T-helper 2 cell (primary cell): ENCODE data around the gene PARD3.
"Not testable (repeated sequence)": the region's sequence is repeated elsewhere in the genome, so short reads cannot be mapped to it uniquely, and the experiment has no call there.

Source experiments
- DNase-seq, 5 experiments: peaks; one replicate each; pipeline versions ENCODE4 v3.0.0 to v3.0.0-alpha.2; 2012 to 2022

PARD3 gene

DNA sequence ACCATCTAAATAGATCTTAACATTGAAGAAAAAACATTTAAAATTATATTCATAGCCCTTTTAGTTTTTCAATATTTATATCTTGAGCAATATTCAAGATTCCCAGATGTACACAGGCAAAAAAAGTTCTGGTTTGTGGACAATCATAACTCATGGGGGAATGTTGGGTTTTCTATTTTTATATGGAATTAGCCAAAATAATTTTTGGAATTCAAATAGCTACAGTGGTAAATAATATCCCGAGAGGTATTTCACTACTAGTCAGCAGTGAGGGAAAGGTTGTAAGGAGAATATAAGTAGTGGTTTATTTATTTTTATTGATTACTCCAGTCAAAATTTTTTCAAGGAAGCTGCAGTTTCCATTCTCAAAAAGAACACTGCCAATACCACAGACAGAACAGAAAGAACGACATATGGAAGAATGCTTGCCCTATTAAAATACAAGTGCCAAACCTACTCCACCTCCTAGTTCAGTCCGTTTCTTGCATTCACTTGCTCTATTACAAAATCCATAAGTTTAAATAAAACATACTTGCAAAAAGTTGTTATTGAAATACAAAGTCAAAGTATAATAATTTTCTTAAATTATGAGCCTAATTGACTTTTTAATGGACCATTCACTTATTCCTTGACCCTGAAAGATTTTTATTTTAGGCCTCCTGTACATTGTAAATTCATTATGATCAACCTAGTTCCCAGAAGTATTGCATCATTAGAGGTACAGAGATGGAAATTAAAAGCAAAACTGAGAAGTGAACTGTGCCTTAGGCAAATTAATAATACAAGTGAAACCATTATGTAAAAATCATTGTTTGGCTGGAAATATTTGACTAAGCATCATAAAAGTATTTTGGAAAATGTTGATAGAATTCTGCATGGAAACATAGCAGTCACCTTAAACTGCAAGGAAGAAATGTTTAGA, 533.2 kb downstream of the PARD3 start:
- DNase-seq, result no peak

DNA sequence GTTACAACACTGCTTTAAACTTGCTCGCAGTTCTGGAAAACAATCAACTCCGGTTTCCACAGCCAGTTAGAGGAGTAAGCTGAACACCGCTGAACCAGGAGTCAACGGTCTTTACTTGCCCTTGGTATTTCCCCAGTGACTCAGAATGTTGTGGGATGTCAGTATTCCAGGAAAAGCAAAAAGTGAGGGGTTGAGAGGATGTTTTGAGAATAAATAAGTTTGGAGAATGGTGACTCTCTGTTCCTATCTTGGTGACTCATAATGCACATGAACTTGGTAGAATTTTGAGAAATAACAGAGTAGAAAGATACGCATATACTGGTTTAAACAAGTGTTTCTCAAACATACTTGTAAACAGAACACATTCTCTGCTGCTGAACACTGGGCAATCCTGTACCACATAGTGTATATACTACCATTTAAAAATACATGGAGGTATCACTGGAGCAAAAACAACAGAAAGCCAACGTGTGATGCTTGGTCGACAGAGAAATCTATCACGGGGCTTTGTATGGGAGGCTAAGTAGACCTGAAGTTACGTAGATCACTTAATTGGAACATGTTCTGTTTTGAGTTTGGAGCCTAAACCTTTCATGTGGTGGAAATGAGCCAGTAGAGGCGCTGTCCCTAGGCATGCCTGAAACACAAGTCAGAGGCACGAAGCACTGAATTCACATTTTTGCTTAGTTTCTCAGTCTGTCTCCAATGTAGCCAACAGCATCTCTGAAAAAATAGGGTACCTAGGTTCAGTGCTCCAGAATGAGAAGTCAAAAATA, 534.3 kb downstream of the PARD3 start:
- DNase-seq, result peak in 1 of 5 experiments; percentile 4

GRCh38 chr10:34275626-34276130, 539.4 kb downstream of the PARD3 start:
- no peak for DNase-seq

DNA sequence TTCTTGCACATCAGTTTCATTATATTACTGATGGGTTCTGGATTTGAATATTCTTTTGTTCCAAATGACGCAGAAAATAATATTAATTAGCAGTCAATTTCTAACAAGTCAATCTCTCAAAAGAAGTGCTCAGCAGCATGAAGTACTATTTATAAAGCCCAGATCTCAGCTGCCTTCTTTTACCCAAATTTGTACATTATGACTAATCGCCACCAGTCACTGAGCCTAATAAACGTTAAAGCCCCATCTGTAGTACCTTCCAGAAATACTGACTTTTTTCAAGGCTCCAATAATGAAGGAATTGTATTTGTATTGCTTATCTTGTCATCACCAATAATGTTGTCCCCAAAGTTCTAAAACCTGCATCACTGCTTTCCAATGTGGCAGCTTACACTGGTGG, 540.2 kb downstream of the PARD3 start:
- no peak for DNase-seq

- DNase-seq, result no peak
These were observed 541.8 kb downstream of the PARD3 start for GRCh38 chr10:34273340-34273739.

DNA sequence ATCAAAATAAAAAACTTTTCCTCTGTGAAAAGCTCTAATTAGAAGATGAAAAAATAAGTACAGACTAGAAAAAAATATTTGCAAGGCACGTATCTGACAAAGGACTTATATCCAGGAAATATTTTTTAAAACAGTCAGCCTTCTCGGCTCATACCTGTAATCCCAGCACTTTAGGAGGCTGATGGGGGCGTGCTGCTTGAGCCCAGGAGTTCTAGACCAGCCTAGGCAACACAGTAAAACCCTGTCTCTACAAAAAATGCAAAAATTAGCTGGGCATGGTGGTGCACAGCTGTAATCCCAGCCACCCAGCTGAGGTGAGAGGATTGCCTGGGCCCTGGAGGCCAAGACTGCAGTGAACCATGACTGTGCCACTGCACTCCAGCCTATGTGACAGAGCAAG, 542.8 kb downstream of the PARD3 start:
- no peak for DNase-seq

DNA sequence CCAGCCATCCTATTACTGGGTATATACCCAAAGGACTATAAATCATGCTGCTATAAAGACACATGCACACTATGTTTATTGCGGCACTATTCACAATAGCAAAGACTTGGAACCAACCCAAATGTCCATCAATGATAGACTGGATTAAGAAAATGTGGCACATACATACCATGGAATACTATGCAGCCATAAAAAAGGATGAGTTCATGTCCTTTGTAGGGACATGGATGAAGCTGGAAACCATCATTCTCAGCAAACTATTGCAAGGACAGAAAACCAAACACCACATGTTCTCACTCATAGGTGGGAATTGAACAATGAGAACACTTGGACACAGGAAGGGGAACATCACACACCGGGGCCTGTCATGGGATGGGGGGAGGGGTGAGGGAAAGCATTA, 546.7 kb downstream of the PARD3 start:
- DNase-seq, result not testable (repeated sequence)

DNA sequence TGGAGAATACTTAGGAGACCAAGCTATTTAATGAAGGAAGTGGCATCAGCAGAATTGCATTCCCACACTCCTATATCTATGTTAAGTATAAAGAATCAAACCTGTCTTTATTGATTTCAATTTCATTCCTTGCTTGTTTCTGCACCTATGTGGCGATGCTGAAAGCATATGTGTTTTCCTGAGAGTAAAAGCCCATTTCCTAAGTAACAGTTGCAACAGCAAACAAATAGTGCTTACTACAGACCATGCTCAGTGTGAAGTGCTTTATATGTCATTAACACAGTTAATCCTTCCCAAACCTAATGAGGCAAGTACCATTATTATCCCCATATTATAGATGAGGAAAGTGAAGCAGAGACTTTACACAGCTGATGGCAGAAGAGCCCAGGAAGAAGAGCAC, 552.1 kb downstream of the PARD3 start:
- DNase-seq, result no peak

- no peak for DNase-seq
These were observed 554.2 kb downstream of the PARD3 start for GRCh38 chr10:34260904-34261303.

GRCh38 chr10:34256216-34256615, 558.9 kb downstream of the PARD3 start:
- DNase-seq, result no peak

DNA sequence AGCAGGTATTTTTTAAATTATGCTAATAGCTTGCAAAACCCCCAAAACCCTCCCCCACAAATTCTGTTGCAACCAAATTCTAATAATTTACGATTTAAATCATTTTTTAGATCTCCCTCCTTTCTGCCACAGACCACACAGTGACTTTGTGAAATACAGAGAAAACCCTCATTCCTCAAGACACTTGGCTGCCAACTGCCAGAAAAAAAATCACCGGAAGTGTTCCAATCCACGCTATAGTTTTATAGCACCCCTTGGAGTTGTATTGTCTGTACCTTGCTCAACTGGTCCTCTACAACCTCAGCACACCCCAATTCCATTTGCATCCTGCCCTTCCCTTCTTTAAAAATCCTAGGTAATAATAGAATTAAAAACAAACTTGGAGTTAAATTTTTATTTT, 560.1 kb downstream of the PARD3 start:
- no peak for DNase-seq

DNA sequence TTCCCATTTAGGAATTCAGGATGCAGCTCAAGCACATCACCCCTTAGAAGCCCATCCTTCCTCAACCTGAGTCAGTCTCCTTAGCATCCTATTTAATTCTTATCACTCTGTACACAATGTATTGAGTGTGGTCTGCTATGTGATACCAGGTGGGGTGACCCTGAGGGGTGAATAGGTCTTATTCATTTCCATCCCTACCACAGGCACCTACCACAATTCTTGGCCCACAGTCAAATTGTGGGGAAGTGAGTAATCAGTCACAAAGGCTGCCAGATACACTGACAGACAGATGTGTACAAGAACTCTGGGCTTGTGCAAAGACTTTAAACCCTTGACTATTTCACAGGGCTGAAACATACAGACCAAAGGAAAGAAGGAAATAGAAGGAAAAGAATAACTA, 560.5 kb downstream of the PARD3 start:
- DNase-seq, result peak in 1 of 5 experiments; percentile 6

DNA sequence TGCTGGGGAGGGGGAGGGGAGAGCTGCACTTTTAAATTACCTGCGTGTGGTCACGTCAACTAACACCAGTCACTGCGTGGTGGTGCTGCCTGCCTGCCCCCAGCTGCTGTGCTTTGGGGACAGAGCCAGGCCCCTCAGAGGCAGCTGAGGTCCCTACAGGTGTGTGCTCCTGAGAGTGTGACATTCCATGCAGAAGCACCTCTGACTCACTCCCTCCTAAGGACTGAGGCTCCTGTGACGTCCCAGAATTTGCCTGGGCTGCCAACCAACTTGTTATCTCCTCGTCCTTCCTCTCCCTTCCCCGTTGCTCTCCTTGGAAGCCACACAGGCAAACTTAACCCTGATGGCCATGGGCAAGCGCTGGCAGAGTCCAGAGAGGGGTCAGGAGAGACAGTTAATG, 563.0 kb downstream of the PARD3 start:
- DNase-seq, result no peak

DNA sequence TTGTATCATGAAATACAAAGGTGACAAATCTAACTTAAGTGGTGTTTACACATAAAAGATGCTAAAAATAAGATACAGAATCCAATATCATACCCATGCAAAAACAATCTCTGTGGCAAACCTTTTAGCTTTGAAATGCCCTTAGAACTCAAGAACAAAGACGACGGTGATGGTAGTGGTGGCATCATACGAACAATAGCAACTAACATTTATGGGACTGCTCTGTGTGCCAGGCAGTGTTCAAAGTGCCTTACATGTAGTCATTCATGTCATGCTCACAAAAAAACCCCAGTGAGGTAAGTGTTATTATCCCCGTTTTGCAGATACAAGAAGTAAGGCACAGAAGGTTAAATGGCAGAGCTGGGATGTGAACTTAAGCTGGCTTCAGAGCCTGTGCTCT, 563.9 kb downstream of the PARD3 start:
- no peak for DNase-seq

DNA sequence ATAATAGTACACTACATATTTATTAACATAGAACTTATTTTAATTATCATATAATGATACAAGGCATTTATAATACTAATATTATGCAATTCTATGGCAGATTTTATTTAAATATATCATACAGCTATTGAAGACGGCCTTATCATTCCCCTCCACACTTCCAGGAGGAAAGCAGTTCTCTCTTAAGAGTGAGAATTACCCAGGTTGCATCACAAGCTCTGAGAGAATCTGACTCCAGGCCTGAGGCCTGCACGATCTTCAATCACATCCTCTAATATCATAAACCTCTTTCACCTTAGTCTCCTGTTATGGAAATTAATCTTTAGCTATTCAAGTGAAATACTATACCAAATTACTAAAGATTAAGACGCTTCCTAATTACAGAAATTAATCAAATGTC, 564.4 kb downstream of the PARD3 start:
- no peak for DNase-seq

DNA sequence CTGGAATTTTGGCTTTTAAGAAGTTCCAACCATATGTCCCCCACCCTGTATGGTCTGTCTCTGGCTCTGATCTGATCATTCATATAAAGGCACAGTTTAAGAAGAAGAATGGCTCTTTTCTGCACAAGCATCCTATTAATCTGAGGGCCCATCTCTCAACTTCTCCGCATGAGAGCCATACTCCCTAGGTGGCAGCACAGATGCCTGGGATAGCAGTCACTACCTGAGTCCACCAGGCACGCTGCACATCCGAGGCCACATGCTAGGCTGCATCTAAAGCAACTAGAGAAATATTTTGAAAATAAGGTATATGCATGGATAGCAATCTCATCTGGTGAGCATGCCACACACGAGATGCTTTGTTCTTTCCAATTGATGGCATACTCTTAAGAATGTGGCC, 565.5 kb downstream of the PARD3 start:
- no peak for DNase-seq

DNA sequence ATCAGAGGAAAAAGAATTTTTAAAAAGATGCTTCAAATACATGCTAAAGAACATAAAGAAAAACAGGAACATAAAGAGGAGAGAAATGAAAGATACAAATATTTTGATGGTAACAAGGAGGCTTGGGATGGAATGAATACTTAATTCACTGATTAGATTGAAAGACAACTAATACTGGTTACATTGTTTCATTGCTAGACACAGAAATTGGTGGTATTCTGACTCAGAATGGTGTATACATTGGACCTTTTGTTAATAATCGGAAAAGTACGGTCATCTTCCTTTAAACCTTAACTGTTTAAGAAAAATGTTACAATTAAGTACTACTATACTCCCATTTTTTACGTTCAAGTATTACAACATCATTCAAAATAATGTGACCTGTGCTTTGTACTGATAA, 567.5 kb downstream of the PARD3 start:
- DNase-seq, result no peak

DNA sequence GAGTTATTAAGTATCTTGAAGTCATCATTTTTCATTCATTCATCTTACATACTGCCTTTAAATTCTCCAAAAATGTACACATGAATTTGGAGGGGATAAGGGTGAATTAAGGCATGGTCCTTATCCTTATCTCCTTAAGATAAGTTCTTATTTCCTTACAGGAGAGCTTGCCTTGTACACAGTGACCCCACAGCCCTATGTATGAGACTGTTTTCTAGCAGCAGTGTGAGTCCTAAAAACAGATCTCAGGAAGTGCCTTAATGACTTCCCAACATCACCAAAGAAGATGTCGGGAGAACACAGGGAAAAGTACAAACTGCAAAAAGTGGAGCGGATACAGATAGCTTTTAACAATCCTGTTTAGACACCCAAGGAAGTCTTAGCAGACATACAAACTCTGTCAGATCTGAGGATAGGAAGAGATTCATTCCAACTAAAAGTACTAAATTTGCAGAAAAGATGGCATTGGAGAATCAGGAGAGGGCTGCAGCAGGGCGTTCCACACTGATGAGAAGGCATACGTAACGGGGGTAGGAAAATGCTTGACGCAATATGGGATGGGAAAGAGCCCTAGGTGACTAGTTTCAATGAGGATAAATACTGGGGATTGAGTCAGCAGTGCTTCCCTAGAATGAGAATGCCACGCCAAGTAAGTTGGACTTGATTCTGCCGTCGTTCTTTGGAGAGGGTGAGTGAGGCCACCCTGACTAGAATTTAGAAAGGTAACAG, 570.2 kb downstream of the PARD3 start:
- no peak for DNase-seq

DNA sequence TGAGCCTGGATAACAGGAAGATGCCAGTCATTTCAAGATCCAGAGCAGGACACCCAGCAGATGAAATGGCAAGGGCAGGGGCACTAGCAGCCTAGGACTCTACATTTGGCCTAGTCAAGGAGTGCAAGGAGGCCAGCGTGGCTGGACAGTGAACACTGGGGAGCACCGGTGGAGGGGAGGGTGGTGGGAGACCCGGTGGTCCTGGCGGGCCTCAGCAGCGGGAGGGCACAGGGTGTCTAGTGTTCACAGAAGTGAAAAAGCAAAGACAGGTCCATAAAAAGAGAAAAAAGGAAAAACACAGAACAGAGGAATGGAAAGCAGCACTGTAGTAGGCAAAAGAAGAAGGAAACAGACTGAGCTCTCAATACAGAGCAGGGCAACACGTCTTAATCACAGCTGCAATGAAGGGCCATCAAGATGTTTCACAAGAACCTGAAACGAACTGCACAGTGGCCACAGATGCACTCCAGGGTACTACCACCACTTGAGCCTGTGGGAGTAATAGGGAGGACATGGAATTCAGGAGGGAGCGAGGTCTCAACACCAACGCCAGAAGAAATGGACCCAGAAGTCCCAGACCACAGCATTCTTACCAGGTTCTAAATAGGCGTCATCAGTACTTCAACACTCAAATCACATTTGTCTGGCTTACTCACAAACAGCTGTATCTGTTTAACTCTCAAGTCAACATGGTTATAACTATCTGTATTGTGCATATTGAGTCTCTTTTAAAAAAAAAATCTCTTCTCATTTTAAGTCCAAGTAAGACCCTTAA, 573.7 kb downstream of the PARD3 start:
- DNase-seq, result no peak

DNA sequence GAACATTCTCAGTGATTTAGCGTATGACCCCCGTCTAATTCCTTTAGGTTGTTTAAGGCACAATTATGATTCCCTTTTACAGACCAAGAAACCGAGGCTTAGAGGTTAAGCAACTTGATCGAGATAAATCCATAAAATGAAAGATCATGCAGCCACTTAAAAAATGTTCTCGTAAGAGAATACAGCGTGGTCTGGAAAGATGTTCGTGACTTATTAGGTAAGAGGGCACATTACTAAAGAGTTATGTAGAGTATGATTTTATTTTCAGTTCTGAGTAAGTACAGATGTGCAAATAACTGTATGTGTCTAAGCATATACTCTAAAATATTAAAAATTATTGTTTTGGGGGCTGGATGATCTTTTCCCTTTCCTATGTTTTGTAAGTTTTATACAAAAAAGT, 575.1 kb downstream of the PARD3 start:
- no peak for DNase-seq

DNA sequence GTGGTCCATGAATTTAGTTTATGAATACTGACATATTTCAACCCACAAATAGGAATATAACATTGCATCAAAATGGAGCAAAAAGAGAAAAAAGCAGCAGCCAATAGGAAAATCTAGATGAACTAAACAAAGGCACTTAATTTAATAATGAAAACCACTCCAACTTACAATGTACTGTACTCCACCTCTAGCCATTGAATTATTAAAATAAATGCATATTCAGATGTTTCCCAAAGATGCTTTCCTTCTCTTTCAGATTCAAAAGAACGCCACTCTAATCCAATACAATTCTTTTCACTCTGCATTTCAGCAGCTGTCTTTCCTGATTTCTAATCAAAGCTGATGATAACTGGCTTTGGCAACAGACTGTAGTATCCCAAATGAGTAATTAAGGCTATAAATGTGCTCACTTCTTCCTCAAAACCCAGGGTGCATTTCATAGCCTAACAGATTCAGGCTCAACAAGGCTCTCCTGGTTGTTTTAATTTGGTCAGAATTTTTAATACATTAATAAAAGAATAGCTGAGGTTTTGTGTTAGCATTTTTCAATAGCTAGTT, 577.1 kb downstream of the PARD3 start:
- no peak for DNase-seq

GRCh38 chr10:34236931-34237330, 578.2 kb downstream of the PARD3 start:
- DNase-seq, result no peak
